ENCODE results near the gene ENTPD5.

Gene ENTPD5

GRCh38 chr14:73965216-73965615, 53.9 kb downstream of the ENTPD5 start:
- no peak overlapping the region for H3K4me3 ChIP-seq (replicated peaks; ENCODE audit: low read depth, low read length)
- no peak for DNase-seq (ENCODE audit: extremely low read depth, low read depth)
- TF ChIP-seq CTCF (IDR thresholded peaks at IDR 0.05; ENCODE audit: low read depth, low read length, missing control alignments): no peak

GRCh38 chr14:73961192-73961591, 57.9 kb downstream of the ENTPD5 start:
- DNase-seq (ENCODE audit: extremely low read depth, low read depth): no peak
- no peak for TF ChIP-seq CTCF (IDR thresholded peaks at IDR 0.05; ENCODE audit: low read depth, low read length, missing control alignments)
- no peak overlapping the region for H3K4me3 ChIP-seq (replicated peaks; ENCODE audit: low read depth, low read length)

GRCh38 chr14:73958591-73958990, 60.5 kb downstream of the ENTPD5 start:
- no peak for TF ChIP-seq CTCF (IDR thresholded peaks at IDR 0.05; ENCODE audit: low read depth, low read length, missing control alignments)
- no peak for DNase-seq (ENCODE audit: extremely low read depth, low read depth)
- no peak overlapping the region for H3K4me3 ChIP-seq (replicated peaks; ENCODE audit: low read depth, low read length)

- no peak overlapping the region for H3K4me3 ChIP-seq (replicated peaks; ENCODE audit: low read depth, low read length)
- TF ChIP-seq CTCF (IDR thresholded peaks at IDR 0.05; ENCODE audit: low read depth, low read length, missing control alignments): no peak
- no peak for DNase-seq (ENCODE audit: extremely low read depth, low read depth)
Observed at GRCh38 chr14:73955674-73956073, 63.4 kb downstream of the ENTPD5 start.

- H3K4me3 ChIP-seq (replicated peaks; ENCODE audit: low read depth, low read length): no peak overlapping the region
- no peak for DNase-seq (ENCODE audit: extremely low read depth, low read depth)
- no peak for TF ChIP-seq CTCF (IDR thresholded peaks at IDR 0.05; ENCODE audit: low read depth, low read length, missing control alignments)
Observed at GRCh38 chr14:73953731-73954130, 65.4 kb downstream of the ENTPD5 start.

GRCh38 chr14:73949752-73950734, 69.0 kb downstream of the ENTPD5 start, which contains the start of the genes COQ6 and FAM161B:
TSS of gene COQ6 (plus strand) at chr14:73950302. CDS start at chr14:73950333, 31 bp downstream.
TSS of gene FAM161B (minus strand) at chr14:73950094. CDS start at chr14:73950026, 68 bp downstream.
- no peak for TF ChIP-seq CTCF (IDR thresholded peaks at IDR 0.05; ENCODE audit: low read depth, low read length, missing control alignments)
- peak; percentile 92 for DNase-seq (ENCODE audit: extremely low read depth, low read depth)
- H3K4me3 ChIP-seq (replicated peaks; ENCODE audit: low read depth, low read length): peak within 1 kb of the TSS; percentile 81
